Measurements from ENCODE around the gene KDM4C.

DNA sequence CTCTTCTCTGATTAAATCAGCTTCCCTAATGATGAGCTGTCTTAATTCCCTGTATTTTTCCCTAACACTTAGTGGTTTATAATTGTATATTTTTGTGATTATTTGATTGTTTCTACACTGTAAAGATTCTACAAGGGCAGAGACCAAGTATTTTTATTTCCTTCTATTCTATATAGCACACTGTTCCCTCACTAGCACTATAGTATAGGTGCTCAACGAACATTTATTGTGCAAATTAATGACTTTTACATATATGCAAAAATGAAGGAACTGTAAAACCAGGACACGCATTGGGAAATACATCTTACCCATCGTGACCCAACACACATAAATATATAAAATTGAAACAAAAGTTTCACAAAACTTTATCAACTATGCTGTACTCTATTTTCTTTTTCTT is 7.6 kb downstream of the KDM4C start:
- no peak for TF ChIP-seq EZH2 (IDR thresholded peaks at IDR 0.05; ENCODE audit: insufficient read depth, poor library complexity, severe bottlenecking)
- no peak for TF ChIP-seq EZH2phosphoT487 (IDR thresholded peaks at IDR 0.05; ENCODE audit: insufficient read depth, low read depth)
